ENCODE measurements around the gene GPC6.

The GPC6 gene

DNA sequence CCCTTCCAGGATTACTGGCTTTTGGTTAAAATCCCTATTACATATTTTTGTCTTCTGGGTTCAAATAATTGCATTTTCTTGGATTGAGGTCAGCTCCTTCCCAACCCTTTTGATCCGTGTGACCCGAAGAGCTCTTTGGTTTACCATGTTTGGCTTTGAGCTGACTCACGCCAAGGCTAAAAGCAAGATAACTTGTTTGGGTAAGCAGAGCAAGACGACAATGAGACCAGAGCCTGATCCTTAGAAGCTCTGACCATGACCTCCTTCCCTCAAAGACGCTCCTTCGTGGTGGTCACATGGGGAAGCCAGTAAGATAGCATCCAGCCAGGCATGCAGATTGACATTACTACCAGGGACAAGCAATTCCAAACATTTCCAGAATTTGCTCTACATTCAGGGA lies 1099.0 kb downstream of the GPC6 start:
- DNase-seq (ENCODE audit: extremely low read depth, low read depth): no peak
- TF ChIP-seq, protein P1, sequence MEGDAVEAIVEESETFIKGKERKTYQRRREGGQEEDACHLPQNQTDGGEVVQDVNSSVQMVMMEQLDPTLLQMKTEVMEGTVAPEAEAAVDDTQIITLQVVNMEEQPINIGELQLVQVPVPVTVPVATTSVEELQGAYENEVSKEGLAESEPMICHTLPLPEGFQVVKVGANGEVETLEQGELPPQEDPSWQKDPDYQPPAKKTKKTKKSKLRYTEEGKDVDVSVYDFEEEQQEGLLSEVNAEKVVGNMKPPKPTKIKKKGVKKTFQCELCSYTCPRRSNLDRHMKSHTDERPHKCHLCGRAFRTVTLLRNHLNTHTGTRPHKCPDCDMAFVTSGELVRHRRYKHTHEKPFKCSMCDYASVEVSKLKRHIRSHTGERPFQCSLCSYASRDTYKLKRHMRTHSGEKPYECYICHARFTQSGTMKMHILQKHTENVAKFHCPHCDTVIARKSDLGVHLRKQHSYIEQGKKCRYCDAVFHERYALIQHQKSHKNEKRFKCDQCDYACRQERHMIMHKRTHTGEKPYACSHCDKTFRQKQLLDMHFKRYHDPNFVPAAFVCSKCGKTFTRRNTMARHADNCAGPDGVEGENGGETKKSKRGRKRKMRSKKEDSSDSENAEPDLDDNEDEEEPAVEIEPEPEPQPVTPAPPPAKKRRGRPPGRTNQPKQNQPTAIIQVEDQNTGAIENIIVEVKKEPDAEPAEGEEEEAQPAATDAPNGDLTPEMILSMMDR (IDR thresholded peaks at IDR 0.05; ENCODE audit: low read depth, low read length, missing control alignments): no peak
- H3K4me3 ChIP-seq (replicated peaks; ENCODE audit: low read depth, low read length): no peak overlapping the region

DNA sequence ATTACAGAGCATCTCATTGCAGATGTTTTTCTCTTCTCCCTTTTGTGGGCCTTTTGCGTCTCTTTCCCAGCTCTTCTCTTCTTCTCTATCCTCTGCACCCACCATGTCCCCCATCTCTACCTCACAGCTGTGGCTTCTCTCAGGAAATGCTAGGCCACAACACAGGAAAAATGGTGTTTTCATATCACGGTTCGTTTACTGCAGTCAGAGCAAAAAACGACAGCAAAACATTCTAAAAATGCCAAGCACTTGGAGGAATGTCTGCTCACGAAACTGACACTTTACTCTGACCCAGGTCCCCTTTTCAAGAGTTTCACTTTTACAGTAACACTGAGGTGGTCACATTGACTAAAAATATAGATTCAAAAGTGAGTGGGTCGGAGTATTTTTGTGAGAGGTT lies 1100.7 kb downstream of the GPC6 start:
- no peak for DNase-seq (ENCODE audit: extremely low read depth, low read depth)
- TF ChIP-seq, protein P1 (IDR thresholded peaks at IDR 0.05; ENCODE audit: low read depth, low read length, missing control alignments): no peak
- H3K4me3 ChIP-seq (replicated peaks; ENCODE audit: low read depth, low read length): no peak overlapping the region

DNA sequence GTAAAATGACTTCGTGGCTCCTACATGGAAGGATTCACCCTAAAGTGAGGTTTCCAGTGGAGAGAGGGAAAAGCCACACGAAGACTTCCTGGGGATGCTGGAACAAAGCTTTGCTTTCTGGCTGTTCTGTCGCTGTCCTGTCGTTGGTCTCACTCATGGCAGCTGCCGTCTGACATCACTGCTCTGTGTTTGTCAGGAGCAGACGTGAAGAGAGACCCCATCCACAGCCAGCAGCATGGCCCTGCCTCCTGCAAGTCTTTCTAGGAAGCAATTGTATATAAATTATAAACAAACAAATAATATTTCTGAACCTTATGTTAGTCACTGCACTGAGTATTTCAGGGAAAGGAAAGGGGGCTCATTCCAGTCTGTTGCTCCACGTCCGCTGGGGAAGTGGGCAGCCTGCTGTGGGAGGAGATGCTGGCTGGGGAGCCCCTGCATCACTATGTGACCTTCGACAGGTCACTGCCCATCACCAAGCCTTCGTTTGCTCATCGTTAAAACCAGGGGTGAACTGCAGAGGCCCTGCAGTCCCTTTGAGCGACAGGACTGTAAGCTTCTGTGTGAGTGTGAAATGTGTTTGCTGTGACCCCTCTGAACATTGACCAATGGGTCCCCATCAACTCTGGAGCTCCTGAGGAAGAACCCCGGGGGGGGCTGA lies 1101.9 kb downstream of the GPC6 start:
- no peak for DNase-seq (ENCODE audit: extremely low read depth, low read depth)
- TF ChIP-seq, protein P1 (IDR thresholded peaks at IDR 0.05; ENCODE audit: low read depth, low read length, missing control alignments): no peak
- no peak overlapping the region for H3K4me3 ChIP-seq (replicated peaks; ENCODE audit: low read depth, low read length)

DNA sequence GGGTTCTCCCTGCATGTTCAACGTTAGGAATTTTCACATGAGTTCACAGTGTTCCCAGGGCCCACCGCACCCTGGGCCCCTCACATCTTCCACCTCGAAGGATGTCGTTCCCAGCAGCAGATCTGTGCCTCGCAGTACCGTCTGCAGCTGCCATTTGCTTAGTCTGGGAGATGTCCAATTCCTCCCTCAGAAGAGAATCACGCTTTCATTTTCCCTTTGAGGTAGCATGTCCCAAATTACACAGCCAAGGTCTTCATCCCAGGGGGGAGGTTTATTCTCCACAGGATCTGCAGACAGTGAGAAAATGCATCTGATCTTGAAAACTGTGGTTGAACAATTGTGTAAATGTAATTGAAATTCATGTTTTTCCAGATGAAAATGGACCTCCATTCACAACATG lies 1102.7 kb downstream of the GPC6 start:
- no peak for DNase-seq (ENCODE audit: extremely low read depth, low read depth)
- no peak overlapping the region for H3K4me3 ChIP-seq (replicated peaks; ENCODE audit: low read depth, low read length)

DNA sequence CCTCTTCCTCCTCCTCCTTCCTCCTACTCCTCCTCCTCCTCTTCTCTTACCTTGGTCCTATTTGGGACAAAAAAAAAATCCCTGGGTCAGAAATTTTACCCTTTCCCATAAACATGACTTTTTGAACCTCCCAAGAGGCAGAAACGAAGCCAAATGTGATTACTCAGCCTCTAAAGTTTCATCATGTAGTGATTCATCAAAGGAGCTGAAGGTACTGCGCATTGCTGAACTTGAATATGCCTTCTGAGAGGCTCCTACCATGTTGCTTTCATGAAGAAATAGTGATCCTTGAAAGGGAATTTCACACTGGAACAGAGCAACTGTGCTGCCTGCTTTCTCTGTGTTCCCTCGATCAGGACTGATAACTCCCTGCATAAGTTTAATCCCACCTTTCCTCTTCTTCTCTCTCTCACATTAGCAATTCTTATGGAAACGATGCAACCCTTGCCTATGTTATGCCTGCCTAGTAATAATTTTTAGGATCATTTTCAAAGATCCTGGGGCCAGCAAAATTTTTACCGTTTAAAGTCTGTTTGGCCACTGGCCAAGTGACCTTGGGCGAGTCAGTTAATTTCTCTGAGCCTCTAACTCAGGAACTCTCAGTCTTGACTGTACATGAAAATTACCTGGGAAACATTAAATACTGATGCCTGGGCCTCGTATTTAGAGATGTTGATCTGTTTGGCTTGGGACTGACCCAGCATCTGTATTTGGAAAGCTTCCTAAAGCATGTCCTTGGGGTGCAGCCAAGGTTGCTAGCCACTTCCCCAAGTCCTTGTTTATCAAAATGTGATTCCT lies 1103.3 kb downstream of the GPC6 start:
- no peak overlapping the region for H3K4me3 ChIP-seq (replicated peaks; ENCODE audit: low read depth, low read length)
- peak; percentile 77 for DNase-seq (ENCODE audit: extremely low read depth, low read depth)
- TF ChIP-seq, protein P1 (IDR thresholded peaks at IDR 0.05; ENCODE audit: low read depth, low read length, missing control alignments): no peak

More for the DNA sequence above, 1102.7 kb downstream of the GPC6 start:
- TF ChIP-seq, protein P1 (IDR thresholded peaks at IDR 0.05; ENCODE audit: low read depth, low read length, missing control alignments): no peak

DNA sequence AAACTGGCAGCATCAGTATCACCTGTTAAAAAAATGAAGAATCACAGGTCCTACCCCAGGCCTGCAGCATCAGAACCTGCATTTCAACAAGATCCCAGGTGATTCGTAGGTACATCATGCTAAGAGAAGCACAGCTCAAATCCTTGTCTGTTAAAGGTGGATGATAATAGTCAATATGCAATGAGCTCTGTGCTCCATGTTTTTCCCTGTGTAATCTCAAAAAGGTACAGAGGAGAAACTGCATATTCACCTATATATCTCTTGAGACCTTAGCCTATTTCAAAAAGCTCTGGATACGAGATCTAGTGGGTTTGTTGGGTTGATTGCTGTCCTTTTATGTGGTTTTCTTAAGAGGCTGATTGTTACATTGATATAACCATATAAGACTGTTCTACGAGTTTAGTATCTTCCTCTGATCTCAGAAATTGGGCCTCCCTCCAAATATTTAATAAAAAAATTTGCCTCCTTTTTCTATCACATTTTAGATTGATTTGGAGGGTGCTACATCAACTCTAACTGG lies 1104.0 kb downstream of the GPC6 start:
- TF ChIP-seq, protein P1 (IDR thresholded peaks at IDR 0.05; ENCODE audit: low read depth, low read length, missing control alignments): no peak
- DNase-seq (ENCODE audit: extremely low read depth, low read depth): no peak
- H3K4me3 ChIP-seq (replicated peaks; ENCODE audit: low read depth, low read length): no peak overlapping the region
